Measurements from ENCODE around the gene KIF25. TPM values are rescaled to one million over a fixed set of nuclear protein-coding genes. Genes with fewer than 3 reads are reported as not detected.
A peak's percentile ranks its signal among the peaks of the same experiment; 100 is the strongest.

The KIF25 gene
- total and polyA plus RNA-seq, 8 donors: 0.23 to 0.35 (median 0.26) TPM; not detected in 4

GRCh38 chr6:168090706-168091105, 93.2 kb downstream of the KIF25 start:
- intact Hi-C loops (cut with DNase I): no loop called here
- Histone ChIP-seq H3K27me3 (no peaks in the 10 kb centered on the region), H3K9me3 (no peaks in the 10 kb centered on the region), H3K4me1 (no peaks in the 10 kb centered on the region), H3K36me3 (no peaks in the 10 kb centered on the region), H3K4me3 (no peak overlapping the region), H3K27ac (no peak overlapping the region)
- WGBS, 2 donors: 86 to 87% methylated on average over 17 of the region's 17 CpGs
- no peak for TF ChIP-seq CTCF (IDR thresholded peaks at IDR 0.05)
- no peak for ATAC-seq
- no peak for FAIRE-seq
- DNase-seq: peak in 3 of 6 donors; percentile 2 to 39 (median 33)

- no peak for TF ChIP-seq CTCF (IDR thresholded peaks at IDR 0.05)
- peak in 3 of 6 donors; percentile 19 to 70 (median 37) for DNase-seq
- ATAC-seq: no peak
- no peaks in the 10 kb centered on the region for H3K36me3 ChIP-seq
- intact Hi-C loops (cut with DNase I): no loop called here
- no peaks in the 10 kb centered on the region for H3K27me3 ChIP-seq
- WGBS, 2 donors: 92 to 96% methylated on average over 28 of the region's 28 CpGs
- no peaks in the 10 kb centered on the region for H3K9me3 ChIP-seq
- H3K4me1 ChIP-seq: no peaks in the 10 kb centered on the region
- FAIRE-seq: no peak
- H3K4me3 ChIP-seq: no peak overlapping the region
- no peak overlapping the region for H3K27ac ChIP-seq
Measured at GRCh38 chr6:168091381-168092264, 94.2 kb downstream of the KIF25 start.

GRCh38 chr6:168092541-168092940, 95.1 kb downstream of the KIF25 start:
- 84 to 85% methylated on average over 8 of the region's 8 CpGs for WGBS, 2 donors
- no peaks in the 10 kb centered on the region for H3K27me3 ChIP-seq
- no peak overlapping the region for H3K4me3 ChIP-seq
- peaks cover 3 to 4% (median 4%) of the 10 kb centered on the region in 3 donors for H3K4me1 ChIP-seq
- no peak for TF ChIP-seq CTCF (IDR thresholded peaks at IDR 0.05)
- intact Hi-C loops (cut with DNase I): no loop called here
- peak in 2 of 6 donors; percentile 1 to 28 for DNase-seq
- H3K27ac ChIP-seq: no peak overlapping the region
- no peak for ATAC-seq
- H3K36me3 ChIP-seq: no peaks in the 10 kb centered on the region
- no peaks in the 10 kb centered on the region for H3K9me3 ChIP-seq
- FAIRE-seq: no peak

GRCh38 chr6:168093071-168093505, 95.6 kb downstream of the KIF25 start:
- ATAC-seq (no peak), DNase-seq (peak in 3 of 6 donors; percentile 5 to 53 (median 41)), FAIRE-seq (no peak)
- no peaks in the 10 kb centered on the region for H3K27me3 ChIP-seq
- no peaks in the 10 kb centered on the region for H3K36me3 ChIP-seq
- peaks cover 6 to 9% (median 8%) of the 10 kb centered on the region in 3 donors for H3K4me1 ChIP-seq
- H3K4me3 ChIP-seq: no peak overlapping the region
- H3K9me3 ChIP-seq: no peaks in the 10 kb centered on the region
- intact Hi-C loops (cut with DNase I): no loop called here
- H3K27ac ChIP-seq: no peak overlapping the region
- 47 to 53% methylated on average over 12 of the region's 12 CpGs for WGBS, 2 donors
- TF ChIP-seq CTCF (IDR thresholded peaks at IDR 0.05): no peak

GRCh38 chr6:168093634-168094033, 96.2 kb downstream of the KIF25 start:
- H3K36me3 ChIP-seq: no peaks in the 10 kb centered on the region
- no peaks in the 10 kb centered on the region for H3K9me3 ChIP-seq
- no peak overlapping the region for H3K27ac ChIP-seq
- FAIRE-seq (no peak), ATAC-seq (no peak), DNase-seq (peak in 2 of 6 donors; percentile 28 to 30)
- H3K4me1 ChIP-seq: peaks cover 6 to 14% (median 11%) of the 10 kb centered on the region in 3 donors
- intact Hi-C loops (cut with DNase I): no loop called here
- no peak overlapping the region for H3K4me3 ChIP-seq
- TF ChIP-seq CTCF (IDR thresholded peaks at IDR 0.05): no peak
- 86 to 97% methylated on average over 11 of the region's 11 CpGs for WGBS, 2 donors
- no peaks in the 10 kb centered on the region for H3K27me3 ChIP-seq

Data from pancreas (tissue), 10 donors.